ENCODE results near the gene PCDHB10. TPM values are rescaled to one million over a fixed set of nuclear protein-coding genes. Genes with fewer than 3 reads are reported as not detected.
"Not testable (repeated sequence)": the region's sequence is repeated elsewhere in the genome, so short reads cannot be mapped to it uniquely, and the experiment has no call there.

Gene PCDHB10
- not detected for total RNA-seq

DNA sequence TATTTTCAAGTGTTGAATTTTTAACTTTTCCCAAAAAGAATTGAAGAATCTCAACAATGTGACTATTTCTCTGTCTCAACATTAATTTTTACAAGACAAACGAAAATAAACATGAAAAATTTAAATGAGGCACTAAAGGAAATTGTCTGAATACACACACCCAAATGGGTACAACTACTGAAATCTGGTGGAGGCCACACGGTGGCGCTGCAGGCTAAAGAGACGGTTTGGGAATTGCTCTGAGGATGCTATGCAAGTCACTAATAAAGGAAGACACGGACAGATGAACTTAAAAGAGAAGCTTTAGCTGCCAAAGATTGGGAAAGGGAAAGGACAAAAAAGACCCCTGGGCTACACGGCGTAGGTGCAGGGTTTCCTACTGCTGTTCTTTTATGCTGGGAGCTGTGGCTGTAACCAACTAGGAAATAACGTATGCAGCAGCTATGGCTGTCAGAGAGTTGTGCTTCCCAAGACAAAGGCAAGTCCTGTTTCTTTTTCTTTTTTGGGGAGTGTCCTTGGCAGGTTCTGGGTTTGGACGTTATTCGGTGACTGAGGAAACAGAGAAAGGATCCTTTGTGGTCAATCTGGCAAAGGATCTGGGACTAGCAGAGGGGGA is at the start of gene PCDHB10:
PCDHB10 (plus strand) TSS at position 244 of the 616 bp plus-strand sequence; CDS start at position 444, 200 bp downstream.
- no peak for DNase-seq

DNA sequence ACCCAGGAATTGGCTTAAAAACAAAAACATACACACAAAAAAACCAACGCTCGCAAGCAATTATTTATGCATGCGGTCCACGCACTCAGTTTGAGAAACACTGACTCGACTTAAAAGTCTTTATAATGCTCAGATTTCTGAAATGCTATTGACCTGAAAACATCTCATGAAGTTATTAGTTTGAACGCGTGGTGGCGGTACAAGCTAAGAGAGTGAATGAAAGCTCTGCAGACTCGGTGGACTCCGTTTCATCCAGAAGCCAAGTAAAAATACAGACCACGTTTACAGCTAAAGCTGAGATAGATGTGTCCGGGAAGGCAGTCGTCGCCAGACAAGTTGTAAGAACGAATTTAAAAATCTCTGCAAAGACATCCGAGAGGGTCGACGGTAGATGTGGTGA is 42.3 kb upstream of the PCDHB10 start, which contains the start of gene PCDHB6:
PCDHB6 (plus strand) TSS at position 246 of the 400 bp plus-strand sequence. CDS start 201 bp downstream, outside the sequence.
- DNase-seq, result no peak

GRCh38 chr5:141150224-141150992 is 41.7 kb upstream of the PCDHB10 start:
- DNase-seq, result no peak

DNA sequence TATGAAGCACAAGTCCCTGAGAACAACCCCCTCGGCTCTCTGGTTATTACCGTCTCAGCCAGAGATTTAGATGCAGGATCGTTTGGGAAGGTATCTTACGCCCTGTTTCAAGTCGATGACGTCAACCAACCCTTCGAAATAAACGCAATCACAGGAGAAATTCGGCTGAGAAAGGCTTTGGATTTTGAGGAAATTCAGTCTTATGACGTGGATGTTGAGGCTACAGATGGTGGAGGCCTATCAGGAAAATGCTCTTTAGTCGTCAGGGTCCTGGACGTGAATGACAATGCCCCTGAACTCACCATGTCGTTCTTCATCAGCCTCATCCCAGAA is 41.2 kb upstream of the PCDHB10 start:
- no peak for DNase-seq

DNA sequence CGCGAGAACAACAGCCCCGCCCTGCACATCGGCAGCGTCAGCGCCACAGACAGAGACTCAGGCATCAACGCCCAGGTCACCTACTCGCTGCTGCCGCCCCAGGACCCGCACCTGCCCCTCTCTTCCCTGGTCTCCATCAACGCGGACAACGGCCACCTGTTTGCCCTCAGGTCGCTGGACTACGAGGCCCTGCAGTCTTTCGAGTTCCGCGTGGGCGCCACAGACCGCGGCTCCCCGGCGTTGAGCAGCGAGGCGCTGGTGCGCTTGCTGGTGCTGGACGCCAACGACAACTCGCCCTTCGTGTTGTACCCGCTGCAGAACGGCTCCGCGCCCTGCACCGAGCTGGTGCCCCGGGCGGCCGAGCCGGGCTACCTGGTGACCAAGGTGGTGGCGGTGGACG is 40.5 kb upstream of the PCDHB10 start:
- DNase-seq, result not testable (repeated sequence)

DNA sequence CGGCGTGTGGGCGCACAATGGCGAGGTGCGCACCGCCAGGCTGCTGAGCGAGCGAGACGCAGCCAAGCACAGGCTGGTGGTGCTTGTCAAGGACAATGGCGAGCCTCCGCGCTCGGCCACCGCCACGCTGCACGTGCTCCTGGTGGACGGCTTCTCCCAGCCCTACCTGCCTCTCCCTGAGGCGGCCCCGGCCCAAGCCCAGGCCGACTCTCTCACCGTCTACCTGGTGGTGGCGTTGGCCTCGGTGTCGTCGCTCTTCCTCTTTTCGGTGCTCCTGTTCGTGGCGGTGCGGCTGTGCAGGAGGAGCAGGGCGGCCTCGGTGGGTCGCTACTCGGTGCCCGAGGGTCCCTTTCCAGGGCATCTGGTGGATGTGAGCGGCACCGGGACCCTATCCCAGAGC is 40.1 kb upstream of the PCDHB10 start:
- DNase-seq, result not testable (repeated sequence)

- no peak for DNase-seq
These were observed 36.4 kb upstream of the PCDHB10 start for GRCh38 chr5:141155540-141156374.

- not testable (repeated sequence) for DNase-seq
These were observed 34.8 kb upstream of the PCDHB10 start for GRCh38 chr5:141157356-141157755.

DNA sequence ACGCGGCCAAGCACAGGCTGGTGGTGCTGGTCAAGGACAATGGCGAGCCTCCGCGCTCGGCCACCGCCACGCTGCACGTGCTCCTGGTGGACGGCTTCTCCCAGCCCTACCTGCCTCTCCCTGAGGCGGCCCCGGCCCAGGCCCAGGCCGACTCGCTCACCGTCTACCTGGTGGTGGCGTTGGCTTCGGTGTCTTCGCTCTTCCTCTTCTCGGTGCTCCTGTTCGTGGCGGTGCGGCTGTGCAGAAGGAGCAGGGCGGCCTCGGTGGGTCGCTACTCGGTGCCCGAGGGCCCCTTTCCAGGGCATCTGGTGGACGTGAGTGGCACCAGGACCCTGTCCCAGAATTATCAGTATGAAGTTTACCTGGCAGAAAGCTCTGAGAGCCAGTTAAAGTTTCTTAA is 34.3 kb upstream of the PCDHB10 start:
- DNase-seq, result not testable (repeated sequence)

DNA sequence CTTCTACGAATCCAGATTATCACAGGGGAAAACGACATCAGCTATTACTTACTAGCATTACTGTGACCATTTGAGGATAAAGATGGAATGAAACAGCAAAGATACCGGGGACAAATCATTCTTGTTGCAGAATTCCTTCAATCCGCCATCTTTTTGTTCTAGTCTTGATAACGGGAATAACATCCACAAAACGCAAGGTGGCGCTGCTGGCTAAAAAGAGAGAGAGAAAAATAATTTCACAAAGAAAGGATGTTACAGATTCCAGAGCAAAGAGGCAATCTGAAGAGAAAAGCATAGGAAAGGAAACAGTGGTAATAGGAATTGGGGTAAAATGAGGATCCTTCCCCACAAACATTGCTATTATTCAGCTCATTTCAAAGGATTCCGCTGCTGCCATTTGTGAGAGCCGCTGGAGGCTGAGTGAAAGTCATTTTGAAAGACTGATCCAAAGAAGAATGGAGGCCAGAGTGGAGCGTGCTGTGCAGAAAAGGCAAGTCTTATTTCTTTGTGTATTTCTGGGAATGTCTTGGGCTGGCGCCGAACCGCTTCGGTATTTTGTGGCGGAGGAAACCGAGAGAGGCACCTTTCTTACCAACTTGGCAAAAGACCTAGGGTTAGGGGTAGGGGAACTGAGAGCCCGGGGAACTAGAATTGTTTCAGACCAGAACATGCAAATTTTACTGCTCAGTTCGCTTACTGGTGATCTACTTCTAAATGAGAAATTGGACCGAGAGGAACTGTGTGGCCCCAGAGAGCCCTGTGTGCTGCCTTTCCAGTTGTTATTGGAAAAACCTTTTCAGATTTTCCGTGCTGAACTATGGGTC is 19.6 kb upstream of the PCDHB10 start, which contains the start of gene PCDHB7:
PCDHB7 (plus strand) TSS at position 264 of the 824 bp plus-strand sequence; CDS start at position 456, 192 bp downstream.
- no peak for DNase-seq

GRCh38 chr5:141174291-141175104 is 17.7 kb upstream of the PCDHB10 start:
- not testable (repeated sequence) for DNase-seq

DNA sequence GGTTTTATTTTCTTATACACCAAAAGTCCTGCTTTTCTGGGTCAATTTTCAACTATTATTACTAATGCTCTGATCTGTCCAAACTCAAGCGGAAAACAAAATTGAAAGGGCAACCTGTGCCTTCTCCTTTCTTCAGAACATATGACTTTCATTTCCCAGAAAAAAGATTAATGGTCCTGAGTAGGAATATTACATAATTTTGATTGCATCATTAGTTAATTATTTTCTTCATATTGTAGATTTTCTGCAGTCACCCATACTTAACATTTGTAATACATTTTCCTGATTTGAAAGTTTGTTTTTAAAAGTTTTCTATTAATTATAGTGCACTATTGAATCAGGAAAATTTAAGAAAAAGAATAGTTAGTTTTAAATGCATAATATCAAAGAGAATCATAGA is 16.2 kb upstream of the PCDHB10 start:
- no peak for DNase-seq

- not testable (repeated sequence) for DNase-seq
These were observed 14.5 kb upstream of the PCDHB10 start, which contains the start of gene PCDHB8 for GRCh38 chr5:141177577-141178191. TSS of gene PCDHB8 (plus strand) at chr5:141177790. CDS start at chr5:141178035, 245 bp downstream.

GRCh38 chr5:141179371-141179770 is 12.8 kb upstream of the PCDHB10 start:
- DNase-seq, result not testable (repeated sequence)

DNA sequence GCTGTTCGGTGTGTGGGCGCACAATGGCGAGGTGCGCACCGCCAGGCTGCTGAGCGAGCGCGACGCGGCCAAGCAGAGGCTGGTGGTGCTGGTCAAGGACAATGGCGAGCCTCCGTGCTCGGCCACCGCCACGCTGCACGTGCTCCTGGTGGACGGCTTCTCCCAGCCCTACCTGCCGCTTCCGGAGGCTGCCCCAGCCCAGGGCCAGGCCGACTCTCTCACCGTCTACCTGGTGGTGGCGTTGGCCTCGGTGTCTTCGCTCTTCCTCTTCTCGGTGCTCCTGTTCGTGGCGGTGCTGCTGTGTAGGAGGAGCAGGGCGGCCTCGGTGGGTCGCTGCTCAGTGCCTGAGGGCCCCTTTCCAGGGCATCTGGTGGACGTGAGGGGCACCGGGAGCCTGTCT is 12.3 kb upstream of the PCDHB10 start:
- not testable (repeated sequence) for DNase-seq

GRCh38 chr5:141180313-141180712 is 11.8 kb upstream of the PCDHB10 start:
- no peak for DNase-seq

- no peak for DNase-seq
These were observed 9.9 kb upstream of the PCDHB10 start, which contains the start of gene PCDHB16 for GRCh38 chr5:141182248-141182647. TSS of gene PCDHB16 (plus strand) at chr5:141182387. CDS start at chr5:141182560, 173 bp downstream.

GRCh38 chr5:141184117-141184855 is 7.9 kb upstream of the PCDHB10 start:
- not testable (repeated sequence) for DNase-seq

- no peak for DNase-seq
These were observed 5.1 kb upstream of the PCDHB10 start, which contains the start of gene PCDHB9 for GRCh38 chr5:141186897-141187512. TSS of gene PCDHB9 (plus strand) at chr5:141187161. CDS start at chr5:141187319, 158 bp downstream.
